ENCODE results near the gene SERAC1.

DNA sequence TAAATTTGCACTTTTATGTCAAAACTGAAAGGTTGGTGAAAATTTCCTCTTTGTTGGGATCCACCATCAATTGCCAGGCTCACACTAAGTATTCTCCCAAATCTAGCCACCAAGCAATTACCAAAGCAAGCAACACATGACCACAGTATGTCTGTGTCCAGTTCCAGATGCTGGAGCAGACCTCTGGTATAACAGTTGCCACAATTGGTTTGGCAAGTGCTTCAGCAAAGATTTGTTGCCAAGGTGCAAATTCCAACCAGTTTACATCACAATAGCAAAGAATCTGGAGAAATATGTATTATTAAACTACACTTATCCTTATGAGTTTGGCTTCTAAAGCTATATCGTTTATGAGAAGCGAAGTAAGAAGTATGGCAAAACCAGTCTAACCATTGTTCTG is 6.5 kb upstream of the SERAC1 start:
- TF ChIP-seq, protein P1, sequence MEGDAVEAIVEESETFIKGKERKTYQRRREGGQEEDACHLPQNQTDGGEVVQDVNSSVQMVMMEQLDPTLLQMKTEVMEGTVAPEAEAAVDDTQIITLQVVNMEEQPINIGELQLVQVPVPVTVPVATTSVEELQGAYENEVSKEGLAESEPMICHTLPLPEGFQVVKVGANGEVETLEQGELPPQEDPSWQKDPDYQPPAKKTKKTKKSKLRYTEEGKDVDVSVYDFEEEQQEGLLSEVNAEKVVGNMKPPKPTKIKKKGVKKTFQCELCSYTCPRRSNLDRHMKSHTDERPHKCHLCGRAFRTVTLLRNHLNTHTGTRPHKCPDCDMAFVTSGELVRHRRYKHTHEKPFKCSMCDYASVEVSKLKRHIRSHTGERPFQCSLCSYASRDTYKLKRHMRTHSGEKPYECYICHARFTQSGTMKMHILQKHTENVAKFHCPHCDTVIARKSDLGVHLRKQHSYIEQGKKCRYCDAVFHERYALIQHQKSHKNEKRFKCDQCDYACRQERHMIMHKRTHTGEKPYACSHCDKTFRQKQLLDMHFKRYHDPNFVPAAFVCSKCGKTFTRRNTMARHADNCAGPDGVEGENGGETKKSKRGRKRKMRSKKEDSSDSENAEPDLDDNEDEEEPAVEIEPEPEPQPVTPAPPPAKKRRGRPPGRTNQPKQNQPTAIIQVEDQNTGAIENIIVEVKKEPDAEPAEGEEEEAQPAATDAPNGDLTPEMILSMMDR (optimal IDR thresholded peaks at IDR 0.05 in 1 of 3, IDR thresholded peaks at IDR 0.05 in 1 of 3, conservative IDR thresholded peaks at IDR 0.05 in 1 of 3; ENCODE audit: extremely low read depth in 1 of 3, insufficient read depth in 2 of 3, low read length in 3 of 3): no peak
- no peak for TF ChIP-seq EZH2 (IDR thresholded peaks at IDR 0.05; ENCODE audit: low read length)
